ENCODE measurements around the gene KAT6B.
A peak's percentile ranks its signal among the peaks of the same experiment; 100 is the strongest.

Gene KAT6B

GRCh38 chr10:74824900-74825370 lies 1.5 kb upstream of the KAT6B start:
- Mint-ChIP-seq H3K4me1 (peaks cover 51% of the 10 kb centered on the region), H3K27me3 (ENCODE audit: low read depth, poor library complexity) (peaks cover 6% of the 10 kb centered on the region), H3K27ac (no peak overlapping the region), H3K36me3 (ENCODE audit: low read depth) (peaks cover 24% of the 10 kb centered on the region), H3K4me3 (peak overlapping the region; percentile 83), H3K9me3 (peaks cover 19% of the 10 kb centered on the region)
- no peak for TF ChIP-seq CTCF (IDR thresholded peaks at IDR 0.05)
- no peak for DNase-seq

- Mint-ChIP-seq H3K27ac (peak overlapping the region; percentile 48), H3K9me3 (peaks cover 24% of the 10 kb centered on the region), H3K4me1 (peaks cover 51% of the 10 kb centered on the region), H3K36me3 (ENCODE audit: low read depth) (peaks cover 30% of the 10 kb centered on the region), H3K27me3 (ENCODE audit: low read depth, poor library complexity) (peaks cover 6% of the 10 kb centered on the region), H3K4me3 (peak overlapping the region; percentile 96)
- DNase-seq = peak; percentile 84
- TF ChIP-seq CTCF (IDR thresholded peaks at IDR 0.05) = no peak
These were observed 844 bp upstream of the KAT6B start for GRCh38 chr10:74825371-74826141.

- Mint-ChIP-seq H3K36me3 (ENCODE audit: low read depth) (peaks cover 44% of the 10 kb centered on the region), H3K27ac (peak overlapping the region; percentile 92), H3K27me3 (ENCODE audit: low read depth, poor library complexity) (peaks cover 3% of the 10 kb centered on the region), H3K4me3 (peak overlapping the region; percentile 96), H3K9me3 (peaks cover 28% of the 10 kb centered on the region), H3K4me1 (peaks cover 42% of the 10 kb centered on the region)
- DNase-seq = no peak
- no peak for TF ChIP-seq CTCF (IDR thresholded peaks at IDR 0.05)
These were observed 643 bp downstream of the KAT6B start for GRCh38 chr10:74827045-74827441.

GRCh38 chr10:74827694-74828093 lies 1.3 kb downstream of the KAT6B start:
- Mint-ChIP-seq H3K9me3 (peaks cover 28% of the 10 kb centered on the region), H3K27ac (peak overlapping the region; percentile 38), H3K4me1 (peaks cover 35% of the 10 kb centered on the region), H3K4me3 (peak overlapping the region; percentile 96), H3K36me3 (ENCODE audit: low read depth) (peaks cover 44% of the 10 kb centered on the region), H3K27me3 (ENCODE audit: low read depth, poor library complexity) (peaks cover 3% of the 10 kb centered on the region)
- TF ChIP-seq CTCF (IDR thresholded peaks at IDR 0.05) = no peak
- no peak for DNase-seq

GRCh38 chr10:74828946-74829345 lies 2.5 kb downstream of the KAT6B start:
- no peak for DNase-seq
- H3K9me3 Mint-ChIP-seq = peaks cover 28% of the 10 kb centered on the region

More at GRCh38 chr10:74828946-74829345, 2.5 kb downstream of the KAT6B start:
- no peak overlapping the region for H3K4me3 Mint-ChIP-seq
- peak overlapping the region; percentile 21 for H3K27ac Mint-ChIP-seq
- TF ChIP-seq CTCF (IDR thresholded peaks at IDR 0.05) = no peak
- H3K4me1 Mint-ChIP-seq = peaks cover 32% of the 10 kb centered on the region
- peaks cover 3% of the 10 kb centered on the region for H3K27me3 Mint-ChIP-seq (ENCODE audit: low read depth, poor library complexity)
- peaks cover 48% of the 10 kb centered on the region for H3K36me3 Mint-ChIP-seq (ENCODE audit: low read depth)
